Measurements from ENCODE around the gene DOK1. TPM values are rescaled to one million over a fixed set of nuclear protein-coding genes. Genes with fewer than 3 reads are reported as not detected.

Gene DOK1
- total and polyA plus RNA-seq, 2 donors from 2014 or later: 11.3 to 16.7 TPM

DNA sequence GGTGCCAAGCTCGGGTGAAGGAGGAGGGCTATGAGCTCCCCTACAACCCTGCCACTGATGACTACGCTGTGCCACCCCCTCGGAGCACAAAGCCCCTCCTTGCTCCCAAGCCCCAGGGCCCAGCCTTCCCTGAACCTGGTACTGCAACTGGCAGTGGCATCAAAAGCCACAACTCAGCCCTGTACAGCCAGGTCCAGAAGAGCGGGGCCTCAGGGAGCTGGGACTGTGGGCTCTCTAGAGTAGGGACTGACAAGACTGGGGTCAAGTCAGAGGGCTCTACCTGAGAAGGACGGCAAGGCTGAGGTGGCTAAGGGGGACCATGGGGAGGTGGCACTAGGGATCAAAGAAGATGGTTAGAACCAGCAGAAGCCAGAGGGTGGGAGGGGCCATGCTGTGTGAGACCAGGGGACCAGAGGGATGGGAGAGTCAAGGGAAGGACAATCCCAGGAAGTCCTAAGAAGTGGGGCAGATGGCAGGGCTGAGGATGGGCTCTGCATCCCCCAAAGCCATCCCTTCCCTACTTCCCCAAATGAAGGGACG, 2.4 kb downstream of the DOK1 start:
- H3K27ac ChIP-seq (ENCODE audit: low read depth in 2 of 2, low read length in 2 of 2): no peak overlapping the region
- H3K9ac ChIP-seq (ENCODE audit: low read length in 3 of 3): no peak overlapping the region
- no peaks in the 10 kb centered on the region for H3K9me3 ChIP-seq (ENCODE audit: control insufficient read depth in 2 of 3, insufficient read depth in 1 of 3, low read length in 3 of 3)
- H3K27me3 ChIP-seq (ENCODE audit: control insufficient read depth, insufficient read depth, low read length): no peaks in the 10 kb centered on the region
- no peak for FAIRE-seq
- TF ChIP-seq, protein P1, sequence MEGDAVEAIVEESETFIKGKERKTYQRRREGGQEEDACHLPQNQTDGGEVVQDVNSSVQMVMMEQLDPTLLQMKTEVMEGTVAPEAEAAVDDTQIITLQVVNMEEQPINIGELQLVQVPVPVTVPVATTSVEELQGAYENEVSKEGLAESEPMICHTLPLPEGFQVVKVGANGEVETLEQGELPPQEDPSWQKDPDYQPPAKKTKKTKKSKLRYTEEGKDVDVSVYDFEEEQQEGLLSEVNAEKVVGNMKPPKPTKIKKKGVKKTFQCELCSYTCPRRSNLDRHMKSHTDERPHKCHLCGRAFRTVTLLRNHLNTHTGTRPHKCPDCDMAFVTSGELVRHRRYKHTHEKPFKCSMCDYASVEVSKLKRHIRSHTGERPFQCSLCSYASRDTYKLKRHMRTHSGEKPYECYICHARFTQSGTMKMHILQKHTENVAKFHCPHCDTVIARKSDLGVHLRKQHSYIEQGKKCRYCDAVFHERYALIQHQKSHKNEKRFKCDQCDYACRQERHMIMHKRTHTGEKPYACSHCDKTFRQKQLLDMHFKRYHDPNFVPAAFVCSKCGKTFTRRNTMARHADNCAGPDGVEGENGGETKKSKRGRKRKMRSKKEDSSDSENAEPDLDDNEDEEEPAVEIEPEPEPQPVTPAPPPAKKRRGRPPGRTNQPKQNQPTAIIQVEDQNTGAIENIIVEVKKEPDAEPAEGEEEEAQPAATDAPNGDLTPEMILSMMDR (IDR thresholded peaks at IDR 0.05; ENCODE audit: borderline replicate concordance, extremely low read depth, insufficient read depth): no peak
- no peak for DNase-seq
- no peak overlapping the region for H3K4me3 ChIP-seq (ENCODE audit: low read length in 3 of 3)
- peaks cover 0 to 3% (median 0%) of the 10 kb centered on the region in 3 donors for H3K4me1 ChIP-seq (ENCODE audit: control insufficient read depth in 2 of 3, insufficient read depth in 2 of 3, low read depth in 1 of 3, low read length in 3 of 3)
- intact Hi-C loops (cut with DNase I): no loop called here
- H3K36me3 ChIP-seq (ENCODE audit: control insufficient read depth in 2 of 3, insufficient read depth in 3 of 3, low read length in 3 of 3): no peaks in the 10 kb centered on the region

DNA sequence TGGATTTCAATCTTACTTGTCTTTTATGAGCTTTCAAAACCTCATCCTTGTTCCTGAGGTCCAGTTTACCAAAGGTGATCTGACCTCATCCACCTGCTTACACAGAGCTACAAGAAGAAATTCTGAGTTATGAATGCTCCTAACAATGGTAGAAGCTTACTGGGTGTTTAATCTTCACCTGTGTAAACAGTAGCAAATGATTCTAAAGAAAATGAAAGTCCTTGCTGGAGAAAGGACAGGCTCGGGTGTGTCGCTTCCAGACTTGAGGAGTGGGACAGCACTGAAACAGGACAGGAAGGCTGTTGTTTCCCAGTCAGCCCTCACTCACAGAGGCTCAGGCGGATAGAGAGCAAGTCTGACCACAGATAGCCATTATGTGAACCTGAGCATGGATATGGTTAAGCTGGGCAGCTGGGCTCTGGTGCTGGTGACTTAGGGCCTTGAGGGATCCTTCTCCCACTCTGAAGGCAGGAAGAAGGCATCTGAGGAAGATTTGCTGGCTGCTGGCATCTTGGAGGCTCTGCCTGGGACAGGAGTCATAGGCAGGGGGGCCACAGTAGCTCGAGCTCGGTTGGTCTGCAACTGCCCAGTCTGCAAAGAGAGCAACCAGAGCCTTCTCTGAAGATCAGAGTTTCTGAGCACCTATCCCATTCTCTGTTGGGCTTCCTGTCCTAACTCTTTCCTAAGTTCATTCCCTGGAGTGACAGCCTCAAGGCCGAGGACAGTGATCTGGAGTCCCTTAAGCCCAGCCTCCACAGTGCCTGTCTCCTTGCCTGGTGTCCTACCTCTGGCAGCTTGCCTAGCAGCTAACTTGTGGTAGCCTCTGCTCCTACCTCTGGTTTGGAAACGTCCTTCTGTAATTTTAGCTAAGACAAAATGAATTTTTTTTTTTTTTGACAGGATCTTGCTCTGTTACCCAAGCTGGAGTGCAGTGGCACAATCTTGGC, 4.0 kb downstream of the DOK1 start:
- Histone ChIP-seq H3K27ac (ENCODE audit: low read depth in 2 of 2, low read length in 2 of 2) (no peak overlapping the region), H3K27me3 (ENCODE audit: control insufficient read depth, insufficient read depth, low read length) (no peaks in the 10 kb centered on the region), H3K4me3 (ENCODE audit: low read length in 3 of 3) (no peak overlapping the region), H3K4me1 (ENCODE audit: control insufficient read depth in 2 of 3, insufficient read depth in 2 of 3, low read depth in 1 of 3, low read length in 3 of 3) (no peaks in the 10 kb centered on the region), H3K36me3 (ENCODE audit: control insufficient read depth in 2 of 3, insufficient read depth in 3 of 3, low read length in 3 of 3) (no peaks in the 10 kb centered on the region), H3K9ac (ENCODE audit: low read length in 3 of 3) (no peak overlapping the region), H3K9me3 (ENCODE audit: control insufficient read depth in 2 of 3, insufficient read depth in 1 of 3, low read length in 3 of 3) (no peaks in the 10 kb centered on the region)
- FAIRE-seq (no peak), DNase-seq (no peak)
- intact Hi-C loops (cut with DNase I): no loop called here
- TF ChIP-seq, protein P1 (IDR thresholded peaks at IDR 0.05; ENCODE audit: borderline replicate concordance, extremely low read depth, insufficient read depth): no peak

DNA sequence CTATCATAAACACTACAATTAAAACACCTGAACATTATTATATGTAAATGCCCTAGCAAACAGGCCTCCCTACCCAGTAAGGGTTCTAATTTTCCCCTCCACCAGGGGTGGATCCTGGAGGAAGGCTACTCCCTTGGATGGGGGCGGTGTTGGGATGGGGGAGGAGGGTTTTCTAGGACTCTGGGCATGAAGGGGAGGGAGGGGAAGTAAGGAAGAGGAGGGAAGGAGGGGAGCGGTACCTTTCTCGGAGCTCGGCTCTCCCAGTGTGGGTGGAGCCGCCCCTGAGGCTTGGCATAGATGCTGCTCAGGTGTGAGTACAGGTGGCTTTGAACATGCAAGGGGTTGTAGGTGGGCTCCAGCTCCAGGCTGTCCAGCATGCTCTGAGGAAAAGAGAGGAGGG, 5.4 kb downstream of the DOK1 start:
- Histone ChIP-seq H3K36me3 (ENCODE audit: control insufficient read depth in 2 of 3, insufficient read depth in 3 of 3, low read length in 3 of 3) (no peaks in the 10 kb centered on the region), H3K27ac (ENCODE audit: low read depth in 2 of 2, low read length in 2 of 2) (no peak overlapping the region), H3K4me3 (ENCODE audit: low read length in 3 of 3) (no peak overlapping the region), H3K4me1 (ENCODE audit: control insufficient read depth in 2 of 3, insufficient read depth in 2 of 3, low read depth in 1 of 3, low read length in 3 of 3) (no peaks in the 10 kb centered on the region), H3K27me3 (ENCODE audit: control insufficient read depth, insufficient read depth, low read length) (no peaks in the 10 kb centered on the region), H3K9me3 (ENCODE audit: control insufficient read depth in 2 of 3, insufficient read depth in 1 of 3, low read length in 3 of 3) (no peaks in the 10 kb centered on the region), H3K9ac (ENCODE audit: low read length in 3 of 3) (no peak overlapping the region)
- intact Hi-C loops (cut with DNase I): no loop called here
- FAIRE-seq: no peak
- TF ChIP-seq, protein P1 (IDR thresholded peaks at IDR 0.05; ENCODE audit: borderline replicate concordance, extremely low read depth, insufficient read depth): no peak
- DNase-seq: no peak

All from kidney (tissue), 14 donors.